Spleen (tissue), 7 donors: Measurements from ENCODE around the gene DHX34.
A peak's percentile ranks its signal among the peaks of the same experiment; 100 is the strongest.

Experiments
- POLR2A ChIP-seq, 3 donors: fragments of 450-650 bp; IDR thresholded peaks; one replicate each; pipeline ENCODE4 v1.5.1; 2017; ENCODE audit warnings: antibody characterized with exemption in 3 of 3, mild to moderate bottlenecking in 1 of 3
- POLR2AphosphoS5 ChIP-seq, 3 donors: sonication (generic); formaldehyde crosslinking; IDR thresholded peaks; one replicate each; pipeline ENCODE4 v1.5.1; 2017; ENCODE audit warnings: antibody characterized with exemption in 3 of 3
- TF ChIP-seq, protein P1 (sequence below), 11 experiments: fragments of 200-600 bp in 7 of 11; fragments of 450-650 bp in 4 of 11; sonication (generic) in 4 of 11; IDR thresholded peaks in 8 of 11; conservative IDR thresholded peaks in 3 of 11; 1 replicate in 7 of 11; 2 replicates in 4 of 11; pipeline versions ENCODE4 v1.4.0 to v1.8.0; 2016 to 2021; ENCODE audit warnings: antibody characterized with exemption in 11 of 11, inconsistent platforms in 4 of 11, mild to moderate bottlenecking in 1 of 11
- donor health status: DM: no; HTN: no; CAD: no; lungs with moderate emphysema.
- donor health status: DM: no; HTN: no; CAD: no.
- donor health status: DM: no; HTN: no; CAD: no.

DNA sequence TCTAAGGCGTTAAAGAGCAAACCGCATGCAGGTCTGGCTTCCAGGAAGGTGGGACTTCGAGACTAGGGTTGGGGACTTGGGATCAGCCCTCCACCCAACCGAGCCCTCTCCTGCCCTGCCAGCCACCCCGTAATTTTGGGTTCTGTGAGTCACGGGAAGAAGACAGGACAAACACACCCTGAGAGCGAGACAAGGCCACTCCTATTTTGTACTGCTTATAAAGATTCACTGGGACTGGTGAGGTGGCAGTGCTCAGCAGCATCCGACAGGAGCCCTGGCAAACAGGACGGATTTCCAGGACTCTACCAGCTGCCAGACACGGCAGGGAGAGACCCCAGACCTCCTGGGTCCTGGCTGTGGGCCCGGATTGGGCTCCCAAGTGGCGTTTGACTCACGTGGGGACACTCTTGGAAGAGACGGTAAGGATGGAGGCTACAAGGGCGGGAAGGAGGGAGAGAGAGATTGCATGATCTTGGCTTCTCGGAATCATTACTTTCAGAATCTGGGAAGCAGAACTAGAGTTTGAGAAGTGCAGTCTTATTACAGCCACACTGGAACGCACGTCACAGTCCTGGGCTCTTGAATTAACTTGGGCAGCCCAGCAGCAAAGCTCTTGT is 17.1 kb upstream of the DHX34 start, which contains the start of gene C5AR2:
- TF ChIP-seq, protein P1, sequence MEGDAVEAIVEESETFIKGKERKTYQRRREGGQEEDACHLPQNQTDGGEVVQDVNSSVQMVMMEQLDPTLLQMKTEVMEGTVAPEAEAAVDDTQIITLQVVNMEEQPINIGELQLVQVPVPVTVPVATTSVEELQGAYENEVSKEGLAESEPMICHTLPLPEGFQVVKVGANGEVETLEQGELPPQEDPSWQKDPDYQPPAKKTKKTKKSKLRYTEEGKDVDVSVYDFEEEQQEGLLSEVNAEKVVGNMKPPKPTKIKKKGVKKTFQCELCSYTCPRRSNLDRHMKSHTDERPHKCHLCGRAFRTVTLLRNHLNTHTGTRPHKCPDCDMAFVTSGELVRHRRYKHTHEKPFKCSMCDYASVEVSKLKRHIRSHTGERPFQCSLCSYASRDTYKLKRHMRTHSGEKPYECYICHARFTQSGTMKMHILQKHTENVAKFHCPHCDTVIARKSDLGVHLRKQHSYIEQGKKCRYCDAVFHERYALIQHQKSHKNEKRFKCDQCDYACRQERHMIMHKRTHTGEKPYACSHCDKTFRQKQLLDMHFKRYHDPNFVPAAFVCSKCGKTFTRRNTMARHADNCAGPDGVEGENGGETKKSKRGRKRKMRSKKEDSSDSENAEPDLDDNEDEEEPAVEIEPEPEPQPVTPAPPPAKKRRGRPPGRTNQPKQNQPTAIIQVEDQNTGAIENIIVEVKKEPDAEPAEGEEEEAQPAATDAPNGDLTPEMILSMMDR (IDR thresholded peaks at IDR 0.05 in 8 of 11, conservative IDR thresholded peaks at IDR 0.05 in 3 of 11): no peak
- no peak for TF ChIP-seq POLR2A (IDR thresholded peaks at IDR 0.05)
- TF ChIP-seq POLR2AphosphoS5 (IDR thresholded peaks at IDR 0.05): peak; percentile 43 to 73 (median 51)
